Endometrial microvascular endothelial cells (primary cell): Measurements from ENCODE around the gene DUOXA2. TPM values are rescaled to one million over a fixed set of nuclear protein-coding genes. Genes with fewer than 3 reads are reported as not detected.
"Not testable (repeated sequence)": the region's sequence is repeated elsewhere in the genome, so short reads cannot be mapped to it uniquely, and the experiment has no call there.

ENCODE experiments used
- in situ Hi-C: cut with HindIII; loops from 2 replicates; pipeline ENCODE4 v1.10.0; 2017; ENCODE audit warnings: low sequenced_read_pairs, low pct_unique_long_range_greater_than_20kb; ENCODE audit errors: inconsistent ontology term
- total RNA-seq: library from RNA; depleted of rRNA; stranded (reverse); fragments of >200 nt; gene quantifications from one replicate; pipeline ENCODE4 v1.2.3, GENCODE V29; 2015; ENCODE audit errors: inconsistent ontology term

Gene DUOXA2
- not detected for total RNA-seq

GRCh38 chr15:45114076-45114750, at the start of gene DUOXA2, which contains the start of gene DUOX2:
DUOXA2 (plus strand) TSS chr15:45114326; CDS start chr15:45114606, 280 bp downstream.
DUOX2 (minus strand) TSS chr15:45114172; CDS start chr15:45113411, 761 bp downstream.
- in situ Hi-C loops = no loop called here

- in situ Hi-C loops = no loop called here
Observed at GRCh38 chr15:45064386-45064785, 49.7 kb upstream of the DUOXA2 start.

- in situ Hi-C loops = not testable (repeated sequence)
Observed at GRCh38 chr15:45069942-45070360, 44.2 kb upstream of the DUOXA2 start.

- in situ Hi-C loops = not testable (repeated sequence)
Observed at GRCh38 chr15:45073602-45074001, 40.5 kb upstream of the DUOXA2 start.

GRCh38 chr15:45075440-45076320, 38.4 kb upstream of the DUOXA2 start:
- in situ Hi-C loops = not testable (repeated sequence)

- in situ Hi-C loops = not testable (repeated sequence)
Observed at GRCh38 chr15:45077391-45077790, 36.7 kb upstream of the DUOXA2 start.

GRCh38 chr15:45079201-45079600, 34.9 kb upstream of the DUOXA2 start:
- in situ Hi-C loops = not testable (repeated sequence)

GRCh38 chr15:45079628-45080246, 34.4 kb upstream of the DUOXA2 start:
- in situ Hi-C loops = not testable (repeated sequence)

- in situ Hi-C loops = not testable (repeated sequence)
Observed at GRCh38 chr15:45080593-45080992, 33.5 kb upstream of the DUOXA2 start.

- in situ Hi-C loops = not testable (repeated sequence)
Observed at GRCh38 chr15:45082412-45082811, 31.7 kb upstream of the DUOXA2 start.

GRCh38 chr15:45083223-45083622, 30.9 kb upstream of the DUOXA2 start:
- in situ Hi-C loops = no loop called here

GRCh38 chr15:45084163-45084562, 30.0 kb upstream of the DUOXA2 start:
- in situ Hi-C loops = no loop called here

GRCh38 chr15:45087513-45087912, 26.6 kb upstream of the DUOXA2 start:
- in situ Hi-C loops = no loop called here

GRCh38 chr15:45088801-45089711, 25.1 kb upstream of the DUOXA2 start:
- in situ Hi-C loops = no loop called here

- in situ Hi-C loops = no loop called here
Observed at GRCh38 chr15:45089712-45090373, 24.3 kb upstream of the DUOXA2 start.

- in situ Hi-C loops = no loop called here
Observed at GRCh38 chr15:45091161-45091560, 23.0 kb upstream of the DUOXA2 start.

- in situ Hi-C loops = no loop called here
Observed at GRCh38 chr15:45091576-45091975, 22.6 kb upstream of the DUOXA2 start.

GRCh38 chr15:45093013-45093412, 21.1 kb upstream of the DUOXA2 start:
- in situ Hi-C loops = no loop called here
